Mucosa of descending colon (tissue), 3 donors: ENCODE results near the gene SIX2. TPM values are rescaled to one million over a fixed set of nuclear protein-coding genes. Genes with fewer than 3 reads are reported as not detected.

Experiments
- ATAC-seq: fragments of 200-7000 bp; cut with Tn5 transposase; one replicate; pipeline ENCODE4 v1.9.1; 2020; ENCODE audit warnings: mild to moderate bottlenecking, moderate library complexity
- DNase-seq, 3 donors: peaks; one replicate each; pipeline ENCODE4 v3.0.0-alpha.2; 2020
- H3K36me3 ChIP-seq: fragments of 200-600 bp; one replicate; pipeline ENCODE4 v1.8.0; 2021; ENCODE audit warnings: low read depth, mild to moderate bottlenecking
- H3K4me1 ChIP-seq: fragments of 200-600 bp; one replicate; pipeline ENCODE4 v1.8.0; 2021; ENCODE audit warnings: low read depth, mild to moderate bottlenecking
- H3K4me3 ChIP-seq: fragments of 200-600 bp; one replicate; pipeline ENCODE4 v1.8.0; 2021; ENCODE audit warnings: mild to moderate bottlenecking
- H3K9me3 ChIP-seq: fragments of 200-600 bp; one replicate; pipeline ENCODE4 v1.8.0; 2021; ENCODE audit warnings: mild to moderate bottlenecking
- CTCF ChIP-seq: fragments of 200-600 bp; IDR thresholded peaks from one replicate; pipeline ENCODE4 v1.8.0; 2022; ENCODE audit warnings: antibody characterized with exemption, mild to moderate bottlenecking
- intact Hi-C, 2 donors: fragments of 100-400 bp; cut with DNase I in 1 of 2; cut with micrococcal nuclease in 1 of 2; formaldehyde crosslinking; loops; one replicate each; pipeline versions ENCODE4 v1.11.0 to v1.11.1; 2022; cut with DNase I, micrococcal nuclease
- total RNA-seq, 3 donors: library from RNA; stranded (reverse); fragmentation: NEBNext Ultra II Directional in 2 of 3; extraction: Animal tissue kit (Norgen Biotek cat#: 25700) in 2 of 3; gene quantifications; one replicate each; pipeline versions ENCODE4 v1.2.1 to v1.2.4, GENCODE V29; 2021 to 2023
- donor health status: DM: no; HTN: no; CAD: no; lungs with moderate emphysema.
- donor health status: DM: no; HTN: no; CAD: no.
- donor health status: DM: no; HTN: yes; CAD: no.

The SIX2 gene
- total RNA-seq, 3 donors from 2014 or later: 0.12 TPM; not detected in 2

- peaks cover 18% of the 10 kb centered on the region for H3K4me1 ChIP-seq
- H3K36me3 ChIP-seq: no peaks in the 10 kb centered on the region
- intact Hi-C loops: loop anchor here in 1 of 2 donors (5.0 kb wide), 1 partner anchor 475 kb away; no protein-coding TSS in a partner anchor
- no peak for TF ChIP-seq CTCF
- H3K9me3 ChIP-seq: no peaks in the 10 kb centered on the region
- no peak overlapping the region for H3K4me3 ChIP-seq
- DNase-seq: no peak
- no peak for ATAC-seq
Observed at GRCh38 chr2:44957656-44958327, 51.5 kb downstream of the SIX2 start.

- H3K4me3 ChIP-seq: no peak overlapping the region
- intact Hi-C loops: loop anchor here in 1 of 2 donors (5.0 kb wide), 1 partner anchor 475 kb away; no protein-coding TSS in a partner anchor
- ATAC-seq: no peak
Observed at GRCh38 chr2:44956843-44957242, 52.4 kb downstream of the SIX2 start.

GRCh38 chr2:44955593-44956392 is 53.5 kb downstream of the SIX2 start:
- Histone ChIP-seq H3K4me3 (no peak overlapping the region), H3K36me3 (no peaks in the 10 kb centered on the region), H3K9me3 (no peaks in the 10 kb centered on the region), H3K4me1 (peaks cover 29% of the 10 kb centered on the region)
- ATAC-seq (peak; percentile 81), DNase-seq (peak in 2 of 3 donors; percentile 77 to 87)
- TF ChIP-seq CTCF: peak; percentile 78
- intact Hi-C loops: loop anchor here in 1 of 2 donors (5.0 kb wide), 1 partner anchor 473 kb away; no protein-coding TSS in a partner anchor

More at GRCh38 chr2:44956843-44957242, 52.4 kb downstream of the SIX2 start:
- Histone ChIP-seq H3K4me1 (peaks cover 28% of the 10 kb centered on the region), H3K36me3 (no peaks in the 10 kb centered on the region), H3K9me3 (no peaks in the 10 kb centered on the region)
- no peak for DNase-seq
- TF ChIP-seq CTCF: no peak

Other genes with a start within 250 kb of the SIX2 start
- gene SIX3, start 67.8 kb downstream of the SIX2 start, total RNA-seq: not detected